Large intestine (tissue), 3 donors: ENCODE data around the gene CELSR1. TPM values are rescaled to one million over a fixed set of nuclear protein-coding genes. Genes with fewer than 3 reads are reported as not detected.

Source experiments
- DNase-seq, 2 donors: peaks; one replicate each; pipeline versions ENCODE4 v3.0.0 to v3.0.0-alpha.2; 2013
- H3K27ac ChIP-seq: one replicate; pipeline ENCODE4 v1.5.1; 2013; ENCODE audit warnings: low read length
- H3K27me3 ChIP-seq: 2 replicates; pipeline ENCODE4 v1.6.1; 2013; ENCODE audit warnings: low read length; ENCODE audit not compliant: control insufficient read depth, insufficient read depth
- H3K36me3 ChIP-seq: 2 replicates; pipeline ENCODE4 v1.6.1; 2013; ENCODE audit warnings: low read length; ENCODE audit not compliant: control insufficient read depth, insufficient read depth
- H3K4me1 ChIP-seq: one replicate; pipeline ENCODE4 v1.6.1; 2013; ENCODE audit warnings: low read length; ENCODE audit not compliant: control insufficient read depth, insufficient read depth
- H3K4me3 ChIP-seq: one replicate; pipeline ENCODE4 v1.5.1; 2013; ENCODE audit warnings: low read length
- H3K9me3 ChIP-seq: one replicate; pipeline ENCODE4 v1.6.1; 2013; ENCODE audit warnings: mild to moderate bottlenecking, low read depth, low read length, moderate library complexity; ENCODE audit not compliant: control insufficient read depth
- WGBS: methylation state at CpG from one replicate; pipeline ENCODE4 v1.1.5; 2013; ENCODE audit warnings: low lambda C conversion rate; ENCODE audit not compliant: insufficient coverage; 5-methylcytosine and 5-hydroxymethylcytosine counted together
- polyA plus RNA-seq: library from polyadenylated mRNA; unstranded; fragments of 120-200 nt; gene quantifications from one replicate; pipeline ENCODE4 v1.2.1, GENCODE V29; 2013

The CELSR1 gene
- polyA plus RNA-seq, 1 donor = 5.9 TPM

GRCh38 chr22:46358766-46359165 lies 178.7 kb downstream of the CELSR1 start:
- Histone ChIP-seq H3K4me1 (peaks cover 15% of the 10 kb centered on the region), H3K36me3 (peaks cover 50% of the 10 kb centered on the region), H3K27ac (no peak overlapping the region), H3K27me3 (no peaks in the 10 kb centered on the region), H3K4me3 (no peak overlapping the region), H3K9me3 (peaks cover 10% of the 10 kb centered on the region)
- WGBS = 100% methylated on average over 1 of the region's 6 CpGs
- DNase-seq = no peak

GRCh38 chr22:46357711-46358520 lies 179.5 kb downstream of the CELSR1 start:
- no peak overlapping the region for H3K27ac ChIP-seq
- no CpG with 5 or more reads among the region's 19 CpGs for WGBS
- peaks cover 59% of the 10 kb centered on the region for H3K36me3 ChIP-seq
- H3K9me3 ChIP-seq = peaks cover 10% of the 10 kb centered on the region
- no peak overlapping the region for H3K4me3 ChIP-seq
- no peaks in the 10 kb centered on the region for H3K27me3 ChIP-seq
- DNase-seq = no peak
- H3K4me1 ChIP-seq = peaks cover 13% of the 10 kb centered on the region

GRCh38 chr22:46356496-46357480 lies 180.6 kb downstream of the CELSR1 start:
- WGBS = no CpG with 5 or more reads among the region's 23 CpGs
- peaks cover 1% of the 10 kb centered on the region for H3K4me1 ChIP-seq

DNA sequence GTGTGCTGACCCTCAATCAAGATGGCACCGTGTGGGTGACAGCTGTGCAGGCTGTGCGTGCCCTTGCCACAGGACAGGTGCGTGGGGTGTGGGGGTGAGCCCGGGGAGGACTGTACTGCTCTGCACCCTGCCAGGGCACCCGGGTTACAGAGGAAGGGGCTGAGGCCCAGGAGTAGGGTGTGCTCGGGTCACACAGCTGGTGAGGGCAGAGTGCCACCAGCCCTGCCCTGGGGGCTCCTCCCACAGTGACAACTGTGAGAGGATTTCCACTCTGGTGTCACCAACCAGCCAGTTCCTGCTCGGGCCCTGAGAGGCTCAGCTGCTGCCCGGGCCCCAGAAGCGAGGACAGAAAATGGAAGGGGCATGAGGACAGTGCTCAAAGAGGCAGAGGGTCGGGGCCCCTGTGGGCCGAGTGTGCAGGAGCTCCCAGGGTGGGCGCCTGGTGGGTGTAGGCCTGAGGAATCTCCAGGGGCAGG lies 181.4 kb downstream of the CELSR1 start:
- Histone ChIP-seq H3K27ac (no peak overlapping the region), H3K4me1 (no peaks in the 10 kb centered on the region), H3K9me3 (peaks cover 10% of the 10 kb centered on the region), H3K4me3 (no peak overlapping the region), H3K27me3 (no peaks in the 10 kb centered on the region), H3K36me3 (peaks cover 77% of the 10 kb centered on the region)
- 100% methylated on average over 2 of the region's 12 CpGs for WGBS
- no peak for DNase-seq

More at GRCh38 chr22:46356496-46357480, 180.6 kb downstream of the CELSR1 start:
- no peak for DNase-seq
- no peak overlapping the region for H3K4me3 ChIP-seq
- peaks cover 10% of the 10 kb centered on the region for H3K9me3 ChIP-seq
- no peaks in the 10 kb centered on the region for H3K27me3 ChIP-seq
- peaks cover 70% of the 10 kb centered on the region for H3K36me3 ChIP-seq
- no peak overlapping the region for H3K27ac ChIP-seq

DNA sequence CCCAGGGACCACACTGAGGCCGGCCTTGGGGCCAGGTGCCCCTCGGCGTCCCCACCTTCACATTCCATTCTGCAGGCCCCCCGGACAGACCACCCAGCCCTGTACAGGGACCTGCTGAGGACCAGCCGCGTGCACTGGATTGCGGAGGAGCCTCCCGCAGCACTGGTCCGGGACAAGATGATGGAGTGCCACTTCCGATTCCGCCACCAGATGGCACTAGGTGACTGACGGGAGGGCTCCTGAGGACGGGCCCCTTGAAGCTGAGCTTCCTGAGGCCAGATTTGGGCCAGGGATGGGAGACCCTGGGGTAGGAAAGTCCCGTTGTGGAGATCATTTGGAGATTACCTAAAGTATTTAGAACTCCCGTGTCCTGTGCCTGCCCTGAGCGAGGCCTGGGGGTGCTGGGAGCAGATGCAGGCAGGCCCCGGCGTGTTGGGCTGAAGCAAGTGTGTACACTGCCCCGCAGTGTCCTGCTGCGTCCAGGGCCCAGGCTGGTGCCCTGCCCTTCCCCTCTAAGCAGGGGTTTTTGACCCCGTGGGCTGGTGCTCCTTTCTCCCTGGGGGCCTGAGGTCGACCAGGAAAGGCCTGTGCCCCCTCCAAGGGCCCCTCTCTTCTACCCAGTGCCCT lies 181.9 kb downstream of the CELSR1 start:
- peaks cover 83% of the 10 kb centered on the region for H3K36me3 ChIP-seq
- H3K27ac ChIP-seq = no peak overlapping the region
- no CpG with 5 or more reads among the region's 22 CpGs for WGBS
- peak in 1 of 2 donors; percentile 40 for DNase-seq
- H3K4me1 ChIP-seq = no peaks in the 10 kb centered on the region
- no peak overlapping the region for H3K4me3 ChIP-seq
- H3K9me3 ChIP-seq = peaks cover 5% of the 10 kb centered on the region
- no peaks in the 10 kb centered on the region for H3K27me3 ChIP-seq

GRCh38 chr22:46354993-46355305 lies 182.5 kb downstream of the CELSR1 start:
- Histone ChIP-seq H3K27me3 (no peaks in the 10 kb centered on the region), H3K4me1 (no peaks in the 10 kb centered on the region), H3K4me3 (no peak overlapping the region), H3K27ac (no peak overlapping the region), H3K9me3 (peaks cover under 1% of the 10 kb centered on the region), H3K36me3 (peaks cover 85% of the 10 kb centered on the region)
- DNase-seq = no peak
- no CpG with 5 or more reads among the region's 7 CpGs for WGBS

GRCh38 chr22:46354176-46354992 lies 183.0 kb downstream of the CELSR1 start:
- Histone ChIP-seq H3K27ac (no peak overlapping the region), H3K4me1 (no peaks in the 10 kb centered on the region), H3K9me3 (no peaks in the 10 kb centered on the region), H3K36me3 (peaks cover 88% of the 10 kb centered on the region), H3K27me3 (no peaks in the 10 kb centered on the region), H3K4me3 (no peak overlapping the region)
- DNase-seq = no peak
- no CpG with 5 or more reads among the region's 21 CpGs for WGBS

GRCh38 chr22:46353483-46354105 lies 183.8 kb downstream of the CELSR1 start:
- H3K4me1 ChIP-seq = no peaks in the 10 kb centered on the region
- no peaks in the 10 kb centered on the region for H3K9me3 ChIP-seq
- peaks cover 91% of the 10 kb centered on the region for H3K36me3 ChIP-seq
- no peak overlapping the region for H3K27ac ChIP-seq
- no peak for DNase-seq
- no CpG with 5 or more reads among the region's 8 CpGs for WGBS
- H3K4me3 ChIP-seq = no peak overlapping the region
- H3K27me3 ChIP-seq = no peaks in the 10 kb centered on the region

- H3K4me3 ChIP-seq = no peak overlapping the region
- no peaks in the 10 kb centered on the region for H3K4me1 ChIP-seq
- DNase-seq = no peak
- H3K9me3 ChIP-seq = no peaks in the 10 kb centered on the region
- H3K36me3 ChIP-seq = peaks cover 93% of the 10 kb centered on the region
- WGBS = no CpG with 5 or more reads among the region's 20 CpGs
- no peak overlapping the region for H3K27ac ChIP-seq
- no peaks in the 10 kb centered on the region for H3K27me3 ChIP-seq
Observed at GRCh38 chr22:46352691-46353386, 184.6 kb downstream of the CELSR1 start.
